C4-2B (cell line): ENCODE results near the gene KHDC4.

Experiments
- CTCF ChIP-seq: fragments of 450-650 bp; conservative IDR thresholded peaks from 2 replicates; pipeline ENCODE4 v1.5.1; 2017; ENCODE audit warnings: mild to moderate bottlenecking
- ZFX ChIP-seq: fragments of 450-650 bp; IDR thresholded peaks from 2 replicates; pipeline ENCODE4 v1.6.1; 2017

- TF ChIP-seq CTCF = no peak
- TF ChIP-seq ZFX = no peak
These were observed 16.6 kb upstream of the KHDC4 start for GRCh38 chr1:155950829-155951228.
